Caco-2 (cell line): ENCODE data around the gene OTUB1. TPM values are rescaled to one million over a fixed set of nuclear protein-coding genes. Genes with fewer than 3 reads are reported as not detected.

Experiments used
- BruUV-seq: library from RNA; stranded (reverse); fragments of 400-500 nt; replicated peaks from 2 replicates; lab custom pipeline; 2021; lab: Mats Ljungman, UMichigan
- CTCF ChIA-PET: fragments of 300-600 bp; sonication (Branson Sonifier 250); formaldehyde crosslinking; loops from one replicate; lab custom pipeline; 2022; ENCODE audit warnings: antibody characterized with exemption; lab: Charles Lee
- POLR2A ChIA-PET: fragments of 300-600 bp; sonication (Branson Sonifier 250); formaldehyde crosslinking; loops from one replicate; lab custom pipeline; 2022; ENCODE audit warnings: antibody characterized with exemption; lab: Charles Lee
- DNase-seq, 2 experiments: peaks; one replicate each; pipeline versions ENCODE4 v3.0.0 to v3.0.0-alpha.2; 2020 to 2022
- H3K27me3 ChIP-seq: replicated peaks from 2 replicates; pipeline ENCODE4 v1.6.0; 2011; ENCODE audit warnings: low read length; ENCODE audit not compliant: control insufficient read depth, insufficient read depth
- H3K36me3 ChIP-seq: 2 replicates; pipeline ENCODE4 v1.5.1; 2011; ENCODE audit warnings: low read length; ENCODE audit not compliant: control insufficient read depth, insufficient read depth
- H3K4me1 ChIP-seq: fragments of 250-450 bp; sonication (Bioruptor Pico); 2 replicates; pipeline ENCODE4 v1.5.1; 2020; ENCODE audit warnings: mild to moderate bottlenecking
- H3K4me3 ChIP-seq: 2 replicates; pipeline ENCODE4 v1.5.1; 2011; ENCODE audit warnings: low read depth, mild to moderate bottlenecking, control low read depth, low read length
- H3K9me3 ChIP-seq: fragments of 250-450 bp; sonication (Bioruptor Pico); 2 replicates; pipeline ENCODE4 v1.5.1; 2020; ENCODE audit warnings: mild to moderate bottlenecking, moderate library complexity
- H3K27ac Mint-ChIP-seq: one replicate; pipeline ENCODE4 v1.8.0; 2022; ENCODE audit warnings: mixed read lengths; ENCODE audit not compliant: unreplicated experiment
- H3K27me3 Mint-ChIP-seq: one replicate; pipeline ENCODE4 v1.8.0; 2022; ENCODE audit warnings: mixed read lengths; ENCODE audit not compliant: insufficient read depth, unreplicated experiment
- H3K36me3 Mint-ChIP-seq: one replicate; pipeline ENCODE4 v1.8.0; 2022; ENCODE audit warnings: mild to moderate bottlenecking, mixed read lengths; ENCODE audit not compliant: insufficient read depth, unreplicated experiment
- H3K4me1 Mint-ChIP-seq: one replicate; pipeline ENCODE4 v1.8.0; 2022; ENCODE audit warnings: low read depth, mixed read lengths; ENCODE audit not compliant: unreplicated experiment
- H3K4me3 Mint-ChIP-seq: one replicate; pipeline ENCODE4 v1.8.0; 2022; ENCODE audit warnings: mild to moderate bottlenecking, moderate library complexity, mixed read lengths; ENCODE audit not compliant: unreplicated experiment
- H3K9me3 Mint-ChIP-seq: one replicate; pipeline ENCODE4 v1.8.0; 2022; ENCODE audit warnings: mixed read lengths; ENCODE audit not compliant: unreplicated experiment
- CTCF ChIP-seq, 2 experiments: fragments of 200-600 bp in 1 of 2; IDR thresholded peaks; 1 replicate in 1 of 2; 2 replicates in 1 of 2; pipeline versions ENCODE4 v1.5.1 to v1.8.0; 2011 to 2022; ENCODE audit warnings: antibody characterized with exemption in 1 of 2, control low read depth in 1 of 2, inconsistent platforms in 1 of 2, low read depth in 1 of 2, low read length in 1 of 2, mild to moderate bottlenecking in 1 of 2, moderate library complexity in 1 of 2; ENCODE audit not compliant: insufficient read depth in 1 of 2, severe bottlenecking in 1 of 2, unreplicated experiment in 1 of 2
- intact Hi-C: fragments of 100-400 bp; cut with micrococcal nuclease; formaldehyde crosslinking; loops from one replicate; pipeline ENCODE4 v1.10.0; 2022; ENCODE audit not compliant: unreplicated experiment
- total RNA-seq: library from RNA; stranded (reverse); gene quantifications from 2 replicates; pipeline ENCODE4 v1.2.3, GENCODE V29; 2022

OTUB1 gene
- total RNA-seq, 1 experiment from 2014 or later, result 152 TPM

DNA sequence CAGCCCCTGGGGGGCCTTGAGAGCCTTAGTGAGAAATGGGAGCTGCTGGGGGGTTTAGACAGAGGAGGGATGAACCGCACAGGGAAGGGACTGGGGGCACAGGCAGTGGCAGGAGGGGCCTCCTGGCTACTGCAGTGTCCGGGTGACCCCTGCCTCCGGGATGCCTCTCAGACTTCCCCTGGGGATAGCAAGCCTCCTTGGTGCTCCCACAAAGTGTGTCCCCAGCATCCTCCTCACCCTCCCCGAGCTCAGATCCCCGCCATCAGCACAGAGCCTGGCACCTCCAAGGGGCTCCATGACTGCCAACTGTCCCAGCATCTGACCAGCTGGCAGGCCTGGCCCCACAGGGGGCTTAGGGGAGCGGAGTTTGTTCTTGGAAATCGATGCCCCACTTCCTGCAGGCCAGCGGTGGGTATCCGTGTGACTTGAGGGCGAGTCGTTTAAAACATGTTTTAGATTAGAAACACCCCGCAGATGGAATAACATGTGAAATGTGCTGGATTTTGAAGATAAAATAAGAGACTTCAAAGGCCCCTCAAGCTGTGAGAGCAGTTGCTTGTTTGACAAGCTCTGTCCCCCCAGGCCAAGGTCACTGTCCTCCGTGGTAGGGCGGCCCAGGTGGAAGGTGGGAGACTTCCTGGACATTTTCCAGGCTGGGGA, 36.0 kb downstream of the OTUB1 start:
- H3K27me3 Mint-ChIP-seq, result no peaks in the 10 kb centered on the region
- peaks cover 9% of the 10 kb centered on the region for H3K36me3 Mint-ChIP-seq
- no TSS peak for BruUV-seq
- Histone ChIP-seq H3K9me3 (no peaks in the 10 kb centered on the region), H3K4me3 (no peak overlapping the region), H3K36me3 (no peaks in the 10 kb centered on the region), H3K27me3 (no peaks in the 10 kb centered on the region), H3K4me1 (no peaks in the 10 kb centered on the region)
- no peak for TF ChIP-seq CTCF (IDR thresholded peaks at IDR 0.05; ENCODE audit: insufficient read depth in 1 of 2, low read depth in 1 of 2, low read length in 1 of 2, severe bottlenecking in 1 of 2, unreplicated experiment in 1 of 2)
- POLR2A ChIA-PET, result no interaction called here
- CTCF ChIA-PET, result interaction anchor here (0.6 to 0.7 kb wide), 2 partner anchors 131 to 1010 kb away, joined by 3 to 4 read pairs; no protein-coding TSS in a partner anchor
- intact Hi-C loops, result no loop called here
- H3K9me3 Mint-ChIP-seq, result no peaks in the 10 kb centered on the region
- no peak overlapping the region for H3K4me3 Mint-ChIP-seq
- no peak overlapping the region for H3K27ac Mint-ChIP-seq
- no peak for DNase-seq
- H3K4me1 Mint-ChIP-seq, result no peaks in the 10 kb centered on the region

DNA sequence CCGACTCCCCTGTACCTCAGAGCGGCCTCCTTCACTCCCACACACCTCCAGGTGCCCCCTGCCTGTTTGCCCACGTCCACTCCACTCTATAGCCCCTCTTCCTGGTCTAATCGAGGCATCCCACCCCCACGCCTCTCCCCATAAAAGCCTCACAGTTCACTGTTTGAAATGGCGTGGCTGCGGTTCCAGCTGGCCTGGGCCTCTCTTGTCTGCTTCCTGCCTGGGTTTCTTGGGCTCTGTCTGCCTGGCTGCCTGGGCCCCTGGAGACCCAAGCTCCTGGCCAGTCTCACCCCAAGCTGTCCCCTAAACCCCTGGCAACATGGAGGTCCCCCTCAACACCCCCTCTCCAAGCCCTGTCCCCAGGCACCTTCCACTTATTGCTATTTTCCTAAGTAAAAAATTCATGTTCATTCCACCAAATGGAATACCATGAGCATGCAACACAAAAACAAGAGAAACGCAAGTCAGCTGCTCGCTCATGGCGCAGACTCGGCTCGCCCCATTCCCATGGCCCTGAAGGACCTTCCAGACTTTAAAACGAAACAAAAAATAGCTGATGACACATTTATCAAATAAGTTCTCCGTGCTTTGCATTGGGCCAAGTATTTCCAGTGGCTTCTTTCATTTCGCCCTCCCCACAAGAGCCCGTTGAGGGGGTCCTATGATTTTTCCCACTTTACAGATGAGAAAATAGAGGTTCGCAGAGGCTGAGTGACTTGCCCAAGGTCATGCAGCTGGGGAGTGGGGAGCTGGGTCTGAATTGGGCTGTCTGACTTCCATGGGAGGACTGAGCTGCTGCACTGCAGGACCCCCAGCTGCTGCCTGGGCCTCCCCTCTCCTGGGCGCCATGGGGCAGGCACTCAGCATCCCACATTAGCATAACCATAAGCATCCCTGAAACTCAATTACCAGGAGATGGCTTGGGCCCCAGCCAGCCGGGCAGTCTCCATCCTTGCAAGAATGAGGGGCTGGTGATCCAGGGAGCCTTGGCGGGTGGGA, 37.8 kb downstream of the OTUB1 start:
- Mint-ChIP-seq H3K36me3 (peaks cover 9% of the 10 kb centered on the region), H3K27me3 (no peaks in the 10 kb centered on the region), H3K4me1 (no peaks in the 10 kb centered on the region), H3K9me3 (no peaks in the 10 kb centered on the region), H3K27ac (no peak overlapping the region), H3K4me3 (no peak overlapping the region)
- CTCF ChIA-PET, result no interaction called here
- H3K4me1 ChIP-seq, result no peaks in the 10 kb centered on the region
- no peaks in the 10 kb centered on the region for H3K9me3 ChIP-seq
- no peaks in the 10 kb centered on the region for H3K27me3 ChIP-seq
- no peaks in the 10 kb centered on the region for H3K36me3 ChIP-seq
- no peak overlapping the region for H3K4me3 ChIP-seq
- no TSS peak for BruUV-seq
- no peak for DNase-seq
- intact Hi-C loops, result no loop called here
- POLR2A ChIA-PET, result no interaction called here
- TF ChIP-seq CTCF (IDR thresholded peaks at IDR 0.05; ENCODE audit: insufficient read depth in 1 of 2, low read depth in 1 of 2, low read length in 1 of 2, severe bottlenecking in 1 of 2, unreplicated experiment in 1 of 2), result no peak

DNA sequence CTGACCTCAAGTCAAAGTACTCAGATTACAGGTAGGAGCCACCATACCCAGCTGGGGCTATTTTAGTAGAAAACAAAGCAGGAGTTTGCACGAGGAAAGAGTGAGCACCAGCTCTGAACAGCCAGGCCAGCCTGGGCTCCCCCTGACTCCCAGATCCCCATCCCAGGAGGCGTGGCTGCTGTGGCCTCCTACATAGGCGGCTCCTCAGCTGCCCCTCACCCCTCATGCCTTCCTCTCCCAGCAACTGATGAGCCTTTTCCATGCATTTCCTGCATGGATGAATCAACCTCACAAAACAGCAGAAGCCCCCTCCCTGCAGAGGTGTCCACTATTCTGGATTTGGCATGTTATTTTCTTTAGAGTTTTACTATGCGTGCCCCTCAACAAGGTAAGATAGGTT, 39.0 kb downstream of the OTUB1 start:
- Mint-ChIP-seq H3K9me3 (no peaks in the 10 kb centered on the region), H3K4me1 (no peaks in the 10 kb centered on the region), H3K27me3 (no peaks in the 10 kb centered on the region), H3K4me3 (no peak overlapping the region), H3K27ac (no peak overlapping the region), H3K36me3 (peaks cover 9% of the 10 kb centered on the region)
- no peak for DNase-seq
- H3K9me3 ChIP-seq, result no peaks in the 10 kb centered on the region
- BruUV-seq, result no TSS peak
- no peak overlapping the region for H3K4me3 ChIP-seq
- POLR2A ChIA-PET, result no interaction called here
- CTCF ChIA-PET, result no interaction called here
- H3K4me1 ChIP-seq, result no peaks in the 10 kb centered on the region
- intact Hi-C loops, result no loop called here
- no peaks in the 10 kb centered on the region for H3K36me3 ChIP-seq
- no peak for TF ChIP-seq CTCF (IDR thresholded peaks at IDR 0.05; ENCODE audit: insufficient read depth in 1 of 2, low read depth in 1 of 2, low read length in 1 of 2, severe bottlenecking in 1 of 2, unreplicated experiment in 1 of 2)
- no peaks in the 10 kb centered on the region for H3K27me3 ChIP-seq
